GM12878 (cell line): ENCODE measurements around the gene VCP. TPM values are rescaled to one million over a fixed set of nuclear protein-coding genes. Genes with fewer than 3 reads are reported as not detected.
A peak's percentile ranks its signal among the peaks of the same experiment; 100 is the strongest.

ENCODE experiments used
- ATAC-seq: fragments of 200-7000 bp; cut with Tn5 transposase; 3 replicates; pipeline ENCODE4 v1.9.1; 2020; ENCODE audit warnings: mild to moderate bottlenecking, moderate library complexity
- BruUV-seq: library from RNA; stranded (reverse); fragments of 400-500 nt; replicated peaks from 2 replicates; lab custom pipeline; 2021; lab: Mats Ljungman, UMichigan
- CTCF ChIA-PET: fragments of 300-600 bp; sonication (Branson Sonifier 250); formaldehyde crosslinking; extraction: SDS; loops from one replicate; lab custom pipeline; 2021; ENCODE audit warnings: inconsistent platforms; lab: Yijun Ruan, JAX
- POLR2A ChIA-PET: fragments of 350-600 bp; formaldehyde crosslinking; extraction: SDS; loops from one replicate; lab custom pipeline; 2021; ENCODE audit warnings: inconsistent platforms; lab: Charles Lee
- RAD21 ChIA-PET: fragments of 300-600 bp; sonication (Branson Sonifier 250); formaldehyde crosslinking; loops from one replicate; lab custom pipeline; 2023; ENCODE audit warnings: antibody characterized with exemption; ENCODE audit not compliant: unreplicated experiment; lab: Charles Lee
- SMC1A ChIA-PET: fragments of 300-600 bp; sonication (Branson Sonifier 250); formaldehyde crosslinking; loops from one replicate; lab custom pipeline; 2023; ENCODE audit not compliant: unreplicated experiment, uncharacterized antibody; lab: Charles Lee
- DNase-seq: peaks from one replicate; pipeline ENCODE4 v3.0.0-alpha.2; 2011; ENCODE audit warnings: low read depth, low spot score
- FAIRE-seq: peaks from 3 replicates; lab custom pipeline; 2011; peaks lifted over from hg19 to GRCh38; lab: Jason Lieb, UNC
- H2AFZ ChIP-seq: 2 replicates; pipeline ENCODE4 v1.6.0; 2011; ENCODE audit warnings: low read depth, low read length, control low read depth; ENCODE audit not compliant: control insufficient read depth
- H3K27ac ChIP-seq: 2 replicates; pipeline ENCODE4 v1.5.1; 2011; ENCODE audit warnings: control low read depth; ENCODE audit not compliant: control insufficient read depth, insufficient read depth
- H3K27me3 ChIP-seq, 2 experiments: replicated peaks in 1 of 2; 2 replicates each; pipeline versions ENCODE4 v1.6.0 to v1.6.1; 2011; ENCODE audit warnings: low read length in 1 of 2; ENCODE audit not compliant: control insufficient read depth in 2 of 2, insufficient read depth in 2 of 2
- H3K36me3 ChIP-seq, 2 experiments: 2 replicates each; pipeline ENCODE4 v1.5.1; 2011; ENCODE audit warnings: low read length in 1 of 2; ENCODE audit not compliant: control insufficient read depth in 2 of 2, insufficient read depth in 2 of 2
- H3K4me1 ChIP-seq: 2 replicates; pipeline ENCODE4 v1.6.1; 2011; ENCODE audit warnings: mild to moderate bottlenecking, low read length, moderate library complexity, mixed read lengths; ENCODE audit not compliant: control insufficient read depth, insufficient read depth
- H3K4me2 ChIP-seq: 2 replicates; pipeline ENCODE4 v1.6.0; 2011; ENCODE audit warnings: control low read depth; ENCODE audit not compliant: control insufficient read depth, insufficient read depth
- H3K4me3 ChIP-seq: fragments of 200-600 bp; sonication (generic); 2 replicates; pipeline ENCODE4 v1.5.1; 2016
- H3K79me2 ChIP-seq: 2 replicates; pipeline ENCODE4 v1.6.0; 2011; ENCODE audit warnings: low read length; ENCODE audit not compliant: control insufficient read depth, insufficient read depth
- H3K9ac ChIP-seq: 2 replicates; pipeline ENCODE4 v1.8.0; 2011; ENCODE audit warnings: low read length, control low read depth, mixed read lengths; ENCODE audit not compliant: control insufficient read depth, insufficient read depth
- H3K9me3 ChIP-seq: replicated peaks from 3 replicates; pipeline ENCODE4 v1.5.1; 2011; ENCODE audit warnings: mild to moderate bottlenecking, low read length; ENCODE audit not compliant: control insufficient read depth, insufficient read depth
- H4K20me1 ChIP-seq: 2 replicates; pipeline ENCODE4 v1.6.0; 2011; ENCODE audit not compliant: control insufficient read depth, insufficient read depth
- NR2F1 ChIP-seq: fragments of 450-650 bp; conservative IDR thresholded peaks from 2 replicates; pipeline ENCODE4 v1.6.1; 2017; ENCODE audit warnings: mild to moderate bottlenecking
- POLR2A ChIP-seq: IDR thresholded peaks from 2 replicates; pipeline ENCODE4 v1.6.1; 2011; ENCODE audit warnings: low read depth, mild to moderate bottlenecking, low read length
- RAD51 ChIP-seq: fragments of 450-650 bp; IDR thresholded peaks from 2 replicates; pipeline ENCODE4 v1.6.1; 2016; ENCODE audit warnings: moderate library complexity, mild to moderate bottlenecking, inconsistent platforms
- STAT3 ChIP-seq: IDR thresholded peaks from 2 replicates; pipeline ENCODE4 v1.6.1; 2011; ENCODE audit warnings: low read depth, low read length, improper control_type of control experiment
- SUPT20H ChIP-seq: IDR thresholded peaks from 2 replicates; pipeline ENCODE4 v1.6.1; 2011; ENCODE audit warnings: low read depth, mild to moderate bottlenecking, low read length, moderate library complexity, borderline replicate concordance; ENCODE audit not compliant: control insufficient read depth
- WGBS: methylation state at CpG from one replicate; pipeline ENCODE4 v1.1.6; 2016; ENCODE audit warnings: low lambda C conversion rate; ENCODE audit not compliant: insufficient replicate concordance, insufficient coverage; ENCODE audit errors: missing lambda C conversion rate; 5-methylcytosine and 5-hydroxymethylcytosine counted together
- in situ Hi-C: fragments of 300-500 bp; cut with MboI; formaldehyde crosslinking; loops from 9 replicates; pipeline ENCODE4 v1.14.3; 2018; ENCODE audit warnings: mixed read lengths
- intact Hi-C: fragments of 100-400 bp; cut with micrococcal nuclease; formaldehyde crosslinking; loops from one replicate; pipeline ENCODE4 v1.14.2; 2022; ENCODE audit not compliant: unreplicated experiment
- polyA plus RNA-seq, 11 experiments: library from polyadenylated mRNA; depleted of rRNA in 4 of 11; unstranded in 6 of 11; stranded (reverse) in 5 of 11; fragments of >200 nt; fragmentation: Nextera tagmentation in 4 of 11; fragmentation: Illumina TruSeq in 1 of 11; extraction: Ambion mirVana in 4 of 11; extraction: Trizol in 1 of 11; gene quantifications; 1 replicate in 1 of 11; 2 replicates in 10 of 11; pipeline versions ENCODE4 v1.2.1 to v1.2.3, GENCODE V29; 2011 to 2016; ENCODE audit warnings: inconsistent platforms in 2 of 11, missing spikeins in 2 of 11, low read depth in 1 of 11
- total RNA-seq, 4 experiments: library from RNA; depleted of rRNA in 3 of 4; stranded (reverse); fragments of >200 nt in 3 of 4; fragmentation: Illumina TruSeq in 1 of 4; extraction: Trizol in 1 of 4; gene quantifications; 2 replicates each; pipeline versions ENCODE4 v1.2.1 to v1.2.3, GENCODE V29; 2013 to 2021
- TF ChIP-seq, protein P1 (sequence below): fragments of 450-650 bp; IDR thresholded peaks from 2 replicates; pipeline ENCODE4 v1.6.1; 2017; ENCODE audit warnings: low read depth, mild to moderate bottlenecking, moderate library complexity

VCP gene
- total and polyA plus RNA-seq, 10 of the 15 experiments (the other 5 are each of a cell fraction or from before 2014, with no cell fraction given), result 7.4 to 327 (median 244) TPM

DNA sequence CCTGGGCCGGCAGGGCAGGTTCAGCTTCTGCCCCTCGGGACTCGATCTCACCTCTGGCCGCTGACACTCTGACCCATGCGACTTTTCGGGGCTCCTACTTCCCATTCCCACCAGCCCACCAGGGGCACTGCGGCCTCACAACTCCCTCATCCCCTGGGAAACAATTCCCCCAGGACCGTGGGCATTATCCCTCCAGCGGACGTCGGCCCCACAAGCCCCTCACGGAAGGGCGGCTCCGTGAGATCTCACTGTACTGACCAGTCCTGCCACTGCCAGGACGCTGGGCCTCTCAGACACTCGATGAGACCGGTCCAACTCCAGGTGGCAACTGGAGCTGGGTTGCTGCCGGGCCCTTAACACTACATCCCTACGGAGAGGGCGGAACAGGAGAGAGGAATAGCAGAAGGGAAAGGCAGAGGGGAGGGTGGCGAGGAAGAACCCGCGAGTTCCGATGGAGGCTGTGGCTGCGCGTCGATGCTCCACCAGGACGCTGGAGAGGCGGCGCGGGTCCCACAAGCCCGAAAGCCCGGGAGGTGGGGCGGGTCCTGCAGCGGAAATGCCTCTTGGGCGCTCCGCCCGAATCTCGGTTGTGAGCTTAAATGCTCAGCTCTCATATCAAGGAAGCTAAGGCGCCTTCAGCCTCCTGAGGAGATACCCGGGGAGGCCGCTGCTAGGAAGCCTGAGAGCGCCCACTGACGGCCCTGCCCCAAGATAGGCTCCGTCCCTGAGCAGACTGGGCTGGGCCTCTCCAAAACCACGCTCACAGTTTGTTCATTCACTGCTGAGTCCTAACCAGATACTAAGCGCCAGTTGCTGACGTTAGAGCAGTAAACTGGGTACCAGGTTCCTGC, 36.3 kb downstream of the VCP start:
- no peak overlapping the region for H3K4me3 ChIP-seq
- H3K9ac ChIP-seq, result no peak overlapping the region
- BruUV-seq, result no TSS peak
- RAD21 ChIA-PET, result no interaction called here
- FAIRE-seq (no peak), ATAC-seq (no peak), DNase-seq (no peak)
- SMC1A ChIA-PET, result no interaction called here
- POLR2A ChIA-PET, result no interaction called here
- peak overlapping the region; percentile 11; the same call in 1 of the 2 replicates for H3K4me2 ChIP-seq
- intact Hi-C loops (no loop called here), in situ Hi-C loops (no loop called here)
- H3K9me3 ChIP-seq, result no peaks in the 10 kb centered on the region; the same call in 2 of the 3 replicates
- H3K79me2 ChIP-seq, result no peaks in the 10 kb centered on the region
- no peak overlapping the region for H3K27ac ChIP-seq
- TF ChIP-seq STAT3 (no peak), POLR2A (0 out of 2 replicates have a peak, but pooled peaks have one; percentile 25), RAD51 (no peak), NR2F1 (no peak), SUPT20H (no peak)
- TF ChIP-seq, protein P1, sequence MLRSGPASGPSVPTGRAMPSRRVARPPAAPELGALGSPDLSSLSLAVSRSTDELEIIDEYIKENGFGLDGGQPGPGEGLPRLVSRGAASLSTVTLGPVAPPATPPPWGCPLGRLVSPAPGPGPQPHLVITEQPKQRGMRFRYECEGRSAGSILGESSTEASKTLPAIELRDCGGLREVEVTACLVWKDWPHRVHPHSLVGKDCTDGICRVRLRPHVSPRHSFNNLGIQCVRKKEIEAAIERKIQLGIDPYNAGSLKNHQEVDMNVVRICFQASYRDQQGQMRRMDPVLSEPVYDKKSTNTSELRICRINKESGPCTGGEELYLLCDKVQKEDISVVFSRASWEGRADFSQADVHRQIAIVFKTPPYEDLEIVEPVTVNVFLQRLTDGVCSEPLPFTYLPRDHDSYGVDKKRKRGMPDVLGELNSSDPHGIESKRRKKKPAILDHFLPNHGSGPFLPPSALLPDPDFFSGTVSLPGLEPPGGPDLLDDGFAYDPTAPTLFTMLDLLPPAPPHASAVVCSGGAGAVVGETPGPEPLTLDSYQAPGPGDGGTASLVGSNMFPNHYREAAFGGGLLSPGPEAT, result no peak
- TF ChIP-seq, all 136 proteins: peak for 1
- Histone ChIP-seq H3K36me3 (no peaks in the 10 kb centered on the region), H4K20me1 (no peaks in the 10 kb centered on the region), H2AFZ (peak overlapping the region; percentile 33; the same call in 1 of the 2 replicates), H3K27me3 (no peaks in the 10 kb centered on the region), H3K4me1 (no peaks in the 10 kb centered on the region)
- CTCF ChIA-PET, result interaction anchor here (0.7 kb wide), 1 partner anchor 432 kb away, joined by 4 read pairs; no protein-coding TSS in a partner anchor
- WGBS, result 65% methylated on average over 48 of the region's 48 CpGs
